Activated B cell treated with CpG ODN at 0.5 μM for 24 hours (primary cell): ENCODE data around the gene NCS1. TPM values are rescaled to one million over a fixed set of nuclear protein-coding genes. Genes with fewer than 3 reads are reported as not detected.

Experiments used
- ATAC-seq: fragments of 200-7000 bp; cut with Tn5 transposase; one replicate; pipeline ENCODE4 v1.10.0; 2021; ENCODE audit warnings: low read depth, mild to moderate bottlenecking, moderate library complexity
- CTCF ChIA-PET: fragments of 350-600 bp; sonication (Branson Sonifier 250); formaldehyde crosslinking; loops from one replicate; lab custom pipeline; 2021; ENCODE audit warnings: antibody characterized with exemption; lab: Charles Lee
- POLR2A ChIA-PET: fragments of 350-600 bp; sonication (Branson Sonifier 250); formaldehyde crosslinking; loops from one replicate; lab custom pipeline; 2021; ENCODE audit warnings: antibody characterized with exemption; lab: Charles Lee
- DNase-seq: peaks from one replicate; pipeline ENCODE4 v3.0.0; 2022
- H3K27ac Mint-ChIP-seq: one replicate; pipeline ENCODE4 v1.8.0; 2020; ENCODE audit warnings: mixed read lengths
- H3K27me3 Mint-ChIP-seq: one replicate; pipeline ENCODE4 v1.8.0; 2021; ENCODE audit warnings: mixed read lengths
- H3K36me3 Mint-ChIP-seq: one replicate; pipeline ENCODE4 v1.8.0; 2021; ENCODE audit warnings: low read depth, mixed read lengths
- H3K4me1 Mint-ChIP-seq: one replicate; pipeline ENCODE4 v1.8.0; 2021; ENCODE audit warnings: mixed read lengths
- H3K4me3 Mint-ChIP-seq: one replicate; pipeline ENCODE4 v1.8.0; 2020; ENCODE audit warnings: mild to moderate bottlenecking, mixed read lengths
- H3K9me3 Mint-ChIP-seq: one replicate; pipeline ENCODE4 v1.8.0; 2020; ENCODE audit warnings: mixed read lengths
- CTCF ChIP-seq: fragments of 200-600 bp; IDR thresholded peaks from one replicate; pipeline ENCODE4 v1.8.0; 2022; ENCODE audit warnings: antibody characterized with exemption, mild to moderate bottlenecking
- intact Hi-C: fragments of 100-400 bp; cut with micrococcal nuclease; formaldehyde crosslinking; loops from one replicate; pipeline ENCODE4 v1.15.1; 2024
- total RNA-seq: library from RNA; stranded (reverse); gene quantifications from 2 replicates; pipeline ENCODE4 v1.2.3, GENCODE V29; 2022

NCS1 gene
- total RNA-seq, 1 donor from 2014 or later, result 0.24 TPM

- intact Hi-C loops, result no loop called here
- CTCF ChIA-PET, result no interaction called here
These were observed 5.9 kb downstream of the NCS1 start for GRCh38 chr9:130177898-130178805.

GRCh38 chr9:130179331-130179907 is 7.2 kb downstream of the NCS1 start:
- Mint-ChIP-seq H3K27ac (no peak overlapping the region), H3K4me1 (no peaks in the 10 kb centered on the region), H3K27me3 (peaks cover 4% of the 10 kb centered on the region), H3K9me3 (no peaks in the 10 kb centered on the region), H3K4me3 (no peak overlapping the region), H3K36me3 (no peaks in the 10 kb centered on the region)
- ATAC-seq, result no peak
- CTCF ChIA-PET, result no interaction called here
- no peak for TF ChIP-seq CTCF
- intact Hi-C loops, result no loop called here
- POLR2A ChIA-PET, result no interaction called here
- DNase-seq, result no peak

More at GRCh38 chr9:130177898-130178805, 5.9 kb downstream of the NCS1 start:
- Mint-ChIP-seq H3K36me3 (no peaks in the 10 kb centered on the region), H3K4me3 (no peak overlapping the region), H3K4me1 (peaks cover 2% of the 10 kb centered on the region), H3K9me3 (no peaks in the 10 kb centered on the region), H3K27me3 (peaks cover 12% of the 10 kb centered on the region), H3K27ac (no peak overlapping the region)
- POLR2A ChIA-PET, result no interaction called here
- DNase-seq, result no peak
- TF ChIP-seq CTCF, result no peak
- no peak for ATAC-seq

GRCh38 chr9:130180516-130180915 is 8.3 kb downstream of the NCS1 start:
- Mint-ChIP-seq H3K4me1 (no peaks in the 10 kb centered on the region), H3K36me3 (no peaks in the 10 kb centered on the region), H3K27me3 (no peaks in the 10 kb centered on the region), H3K9me3 (no peaks in the 10 kb centered on the region), H3K27ac (no peak overlapping the region), H3K4me3 (no peak overlapping the region)
- ChIA-PET CTCF (no interaction called here), POLR2A (no interaction called here)
- ATAC-seq (no peak), DNase-seq (no peak)
- TF ChIP-seq CTCF, result no peak
- intact Hi-C loops, result no loop called here

- peaks cover 5% of the 10 kb centered on the region for H3K27me3 Mint-ChIP-seq
- H3K4me1 Mint-ChIP-seq, result no peaks in the 10 kb centered on the region
- H3K9me3 Mint-ChIP-seq, result no peaks in the 10 kb centered on the region
- no peak for DNase-seq
- ATAC-seq, result no peak
- no peak for TF ChIP-seq CTCF
- intact Hi-C loops, result no loop called here
- H3K27ac Mint-ChIP-seq, result no peak overlapping the region
- H3K36me3 Mint-ChIP-seq, result no peaks in the 10 kb centered on the region
- ChIA-PET CTCF (no interaction called here), POLR2A (no interaction called here)
- no peak overlapping the region for H3K4me3 Mint-ChIP-seq
These were observed 9.6 kb downstream of the NCS1 start for GRCh38 chr9:130181678-130182380.

GRCh38 chr9:130182381-130182909 is 10.2 kb downstream of the NCS1 start:
- Mint-ChIP-seq H3K4me1 (no peaks in the 10 kb centered on the region), H3K4me3 (no peak overlapping the region), H3K9me3 (no peaks in the 10 kb centered on the region), H3K27ac (no peak overlapping the region), H3K36me3 (no peaks in the 10 kb centered on the region), H3K27me3 (peaks cover 5% of the 10 kb centered on the region)
- intact Hi-C loops, result no loop called here
- ChIA-PET POLR2A (no interaction called here), CTCF (no interaction called here)
- TF ChIP-seq CTCF, result no peak
- no peak for DNase-seq
- no peak for ATAC-seq
